ENCODE results near the gene POFUT2.

Gene POFUT2

GRCh38 chr21:45285266-45285931 is 2.3 kb downstream of the POFUT2 start:
- in situ Hi-C loops (cut with MboI; ENCODE audit: low sequenced_read_pairs): loop anchor here (25.0 kb wide), 1 partner anchor 527 kb away; no protein-coding TSS in a partner anchor

DNA sequence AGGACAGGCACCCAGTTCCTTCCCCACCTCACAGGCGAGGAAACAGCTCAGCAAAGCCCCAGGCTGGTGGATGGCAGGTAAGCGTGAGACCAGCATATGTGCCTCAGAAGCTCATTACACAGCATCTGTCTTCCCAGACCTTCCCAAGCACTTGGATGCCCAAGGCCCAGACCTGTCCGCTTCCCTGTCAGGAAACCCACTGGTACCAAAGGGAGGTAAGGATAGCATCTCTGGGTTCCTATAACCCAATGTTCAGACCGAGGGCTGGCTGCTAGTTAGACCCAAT is 3.3 kb downstream of the POFUT2 start:
- in situ Hi-C loops (cut with MboI; ENCODE audit: low sequenced_read_pairs): loop anchor here (25.0 kb wide), 1 partner anchor 528 kb away; no protein-coding TSS in a partner anchor

DNA sequence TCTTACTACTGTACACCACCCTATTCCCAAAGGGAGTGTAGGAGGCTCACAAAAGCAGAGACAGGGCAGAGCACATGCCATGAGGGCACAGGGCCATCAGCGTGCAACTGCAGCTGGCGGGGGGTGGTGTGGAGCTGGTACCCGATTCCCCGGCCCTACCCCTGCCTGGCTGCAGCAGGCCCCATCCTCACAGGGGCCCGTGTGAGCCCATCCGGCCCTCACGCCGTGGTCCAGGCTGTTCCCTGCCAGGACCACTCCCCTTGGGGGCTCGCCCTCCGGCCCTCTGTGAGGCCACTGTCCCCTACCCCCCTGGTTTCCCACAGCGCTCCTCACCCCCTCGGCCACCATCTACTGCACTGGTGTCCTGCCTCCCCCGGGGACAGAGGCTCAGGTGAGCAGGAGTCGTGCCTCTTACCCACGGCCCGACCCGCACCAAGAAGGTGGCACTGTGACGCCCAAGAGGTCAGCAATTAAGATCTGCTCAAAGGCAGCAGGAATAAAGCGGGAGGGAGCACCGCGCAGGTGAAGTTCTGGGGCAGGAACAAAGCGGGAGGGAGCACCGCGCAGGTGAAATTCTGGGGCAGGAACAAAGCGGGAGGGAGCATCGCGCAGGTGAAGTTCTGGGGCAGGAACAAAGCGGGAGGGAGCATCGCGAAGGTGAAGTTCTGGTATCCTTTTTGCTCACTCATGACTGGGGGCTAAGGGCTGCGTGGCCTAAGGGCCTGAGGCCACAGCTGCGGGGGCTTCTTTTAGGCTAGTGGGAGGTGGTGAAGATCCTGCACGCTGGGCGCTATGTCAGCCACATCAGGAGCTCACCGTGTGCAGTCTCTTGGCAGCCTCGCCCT is 3.9 kb downstream of the POFUT2 start:
- in situ Hi-C loops (cut with MboI; ENCODE audit: low sequenced_read_pairs): loop anchor here (25.0 kb wide), 1 partner anchor 528 kb away; no protein-coding TSS in a partner anchor

- in situ Hi-C loops (cut with MboI; ENCODE audit: low sequenced_read_pairs): loop anchor here (25.0 kb wide), 1 partner anchor 529 kb away; no protein-coding TSS in a partner anchor
These were observed 4.6 kb downstream of the POFUT2 start for GRCh38 chr21:45283035-45283610.

DNA sequence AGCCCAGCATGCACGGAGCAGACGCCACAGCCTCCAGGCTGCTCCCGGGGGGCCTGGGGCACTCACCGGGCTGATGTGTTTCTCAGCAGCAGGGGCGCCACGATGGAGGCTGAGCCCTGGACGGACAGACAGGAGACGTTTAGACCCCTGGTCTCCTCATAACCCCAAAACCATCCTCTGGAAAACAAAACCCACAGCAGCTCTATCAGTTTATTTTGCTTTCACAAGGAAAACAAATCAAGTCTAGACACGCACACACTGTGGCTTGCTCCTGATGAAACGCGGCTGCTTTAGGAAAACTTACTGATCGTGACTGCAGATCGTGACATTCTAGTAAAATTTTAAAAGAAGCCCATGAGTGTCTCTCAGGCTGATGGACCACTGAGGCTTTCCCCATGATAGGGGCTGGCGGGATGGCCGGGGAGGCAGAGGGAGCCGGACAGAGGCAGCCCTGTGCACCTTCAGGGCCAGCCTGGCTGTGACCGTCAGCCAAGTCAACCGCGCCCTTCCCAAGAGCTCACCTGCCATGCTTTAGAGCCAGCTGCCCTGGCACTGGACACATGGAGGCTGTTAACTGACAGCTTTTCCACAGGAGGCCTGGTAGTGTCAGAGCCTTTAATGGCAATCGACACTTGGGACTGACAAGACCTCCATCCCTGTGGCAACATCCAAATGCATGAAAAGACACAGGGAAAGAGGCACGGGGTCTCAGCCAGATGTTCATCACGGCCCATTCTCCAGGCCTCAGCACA is 5.2 kb downstream of the POFUT2 start:
- in situ Hi-C loops (cut with MboI; ENCODE audit: low sequenced_read_pairs): loop anchor here (25.0 kb wide), 1 partner anchor 530 kb away; no protein-coding TSS in a partner anchor

DNA sequence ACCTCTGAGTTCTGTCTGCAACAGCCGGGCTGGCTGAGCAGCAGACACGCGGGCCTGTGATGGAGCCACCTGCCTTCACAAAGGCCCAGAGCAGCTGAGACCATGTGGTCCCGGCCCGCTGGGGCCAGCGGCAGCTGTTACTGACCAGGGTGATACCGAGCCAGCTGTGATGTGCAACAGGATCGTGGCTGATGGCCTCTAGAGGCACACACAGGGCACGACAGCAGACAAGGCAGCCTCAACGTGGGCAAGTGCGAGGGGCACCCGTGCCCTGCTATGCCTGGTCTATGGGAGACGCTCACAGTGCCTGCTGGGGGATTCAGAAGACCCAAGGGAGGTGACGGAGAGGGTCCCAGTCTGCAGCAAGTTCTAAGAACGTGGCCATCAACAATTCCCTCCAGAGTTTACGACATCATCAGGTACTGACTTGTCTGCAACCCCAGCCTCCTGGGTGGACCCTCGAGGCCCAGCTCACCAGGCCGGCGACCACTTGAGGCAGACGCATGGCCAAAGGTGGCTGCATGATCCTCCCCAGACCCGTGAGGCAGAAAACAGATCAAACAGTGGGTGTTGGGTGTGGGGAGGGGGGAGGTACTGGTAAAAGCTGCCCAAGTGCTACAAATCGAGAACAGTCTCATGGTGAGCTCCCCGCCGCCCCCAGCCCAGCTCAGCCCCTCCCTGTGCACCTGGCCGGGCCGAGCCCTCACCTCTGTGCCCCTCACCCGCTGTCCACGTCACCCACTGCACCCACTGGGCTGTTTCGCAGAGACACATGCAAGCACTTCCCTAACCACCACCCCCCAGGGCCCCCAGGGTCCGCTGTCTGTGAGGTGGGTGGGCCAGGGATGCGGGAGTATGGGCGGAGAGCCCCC is 6.0 kb downstream of the POFUT2 start:
- in situ Hi-C loops (cut with MboI; ENCODE audit: low sequenced_read_pairs): loop anchor here (25.0 kb wide), 1 partner anchor 531 kb away; no protein-coding TSS in a partner anchor

DNA sequence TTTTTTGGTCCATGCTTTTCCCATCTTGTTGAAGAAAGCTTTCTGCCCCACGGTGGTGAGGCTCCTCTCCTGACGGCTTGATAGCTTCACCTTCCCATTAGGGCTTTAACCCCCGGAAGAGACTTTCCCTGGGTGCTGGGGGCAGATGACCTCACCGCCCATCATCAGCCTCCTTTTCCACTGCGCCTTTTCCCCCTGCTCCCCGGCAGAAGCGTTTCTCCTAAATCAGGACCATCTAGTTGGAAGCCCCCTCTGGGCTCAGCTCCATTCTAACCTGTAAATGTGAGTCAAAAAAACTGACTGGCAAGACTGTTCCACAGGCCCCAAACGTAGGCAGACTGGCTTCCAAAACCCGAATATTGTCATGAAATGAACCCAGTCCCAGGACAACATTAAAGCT is 6.7 kb downstream of the POFUT2 start:
- in situ Hi-C loops (cut with MboI; ENCODE audit: low sequenced_read_pairs): loop anchor here (25.0 kb wide), 1 partner anchor 531 kb away; no protein-coding TSS in a partner anchor

DNA sequence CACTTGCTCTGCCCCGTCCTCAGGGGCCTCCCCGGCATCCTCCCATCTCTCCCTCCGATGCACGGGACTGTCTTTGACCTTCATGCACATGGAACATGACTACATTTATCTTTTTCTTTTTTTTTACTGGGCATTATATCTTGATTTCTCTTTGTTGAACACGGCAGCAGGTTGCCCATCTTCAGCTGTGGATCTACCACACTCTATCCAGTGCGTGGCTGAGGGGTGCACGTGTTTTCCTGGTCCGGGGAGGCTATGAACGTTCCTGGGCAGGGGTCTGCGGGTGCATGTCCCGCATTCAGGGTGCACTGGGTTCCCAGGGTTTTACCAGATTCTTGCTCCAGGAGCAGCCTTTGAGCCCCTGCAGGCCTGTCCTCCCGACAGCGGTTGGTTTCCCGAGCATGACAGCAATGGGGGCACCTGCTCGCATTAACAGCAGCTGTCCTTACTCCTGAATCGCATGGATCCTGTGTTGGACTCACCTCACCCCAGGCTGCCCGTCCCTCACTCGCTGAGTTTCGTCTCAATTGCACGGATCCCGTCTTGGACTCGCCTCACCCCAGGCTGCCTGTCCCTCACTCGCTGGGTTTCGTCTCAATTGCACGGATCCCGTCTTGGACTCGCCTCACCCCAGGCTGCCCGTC is 7.4 kb downstream of the POFUT2 start:
- in situ Hi-C loops (cut with MboI; ENCODE audit: low sequenced_read_pairs): loop anchor here (25.0 kb wide), 1 partner anchor 532 kb away; no protein-coding TSS in a partner anchor

DNA sequence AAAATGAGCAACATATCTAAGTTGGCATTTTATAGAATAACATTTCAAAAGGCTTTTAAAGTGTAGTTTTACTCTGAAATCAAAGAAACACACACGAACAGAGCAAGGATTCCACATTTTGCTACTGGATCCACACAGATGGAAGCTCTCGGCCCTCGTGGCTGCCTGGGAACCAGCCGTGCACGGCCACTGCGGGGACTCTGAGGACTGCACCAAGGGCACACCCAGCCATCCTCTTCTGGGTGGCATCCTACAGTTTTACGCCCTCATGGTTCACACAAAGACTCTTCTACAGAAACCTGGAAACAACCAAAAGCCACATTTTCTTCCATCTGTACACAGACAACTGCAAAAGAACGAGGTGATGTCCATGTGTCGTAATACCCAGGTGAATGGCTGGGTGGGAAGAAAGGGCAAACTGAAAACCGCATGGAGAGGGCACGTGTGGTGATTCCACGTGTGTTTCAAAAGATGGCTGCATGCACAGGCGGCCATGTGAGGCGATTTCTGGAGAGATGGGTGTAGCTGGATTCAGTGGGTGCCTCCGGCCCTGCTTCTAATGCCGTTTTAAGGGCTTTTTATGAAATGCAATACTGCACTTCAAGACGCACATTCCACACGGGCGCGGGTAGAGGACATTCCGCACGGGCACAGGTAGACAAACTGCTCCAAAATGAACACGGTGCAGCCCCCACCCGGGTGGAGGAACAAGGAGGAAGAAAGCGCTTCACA is 8.1 kb downstream of the POFUT2 start:
- in situ Hi-C loops (cut with MboI; ENCODE audit: low sequenced_read_pairs): loop anchor here (25.0 kb wide), 1 partner anchor 533 kb away; no protein-coding TSS in a partner anchor

- in situ Hi-C loops (cut with MboI; ENCODE audit: low sequenced_read_pairs): loop anchor here (25.0 kb wide), 1 partner anchor 534 kb away; no protein-coding TSS in a partner anchor
These were observed 9.4 kb downstream of the POFUT2 start for GRCh38 chr21:45278156-45278911.

GRCh38 chr21:45277101-45278045 is 10.3 kb downstream of the POFUT2 start:
- in situ Hi-C loops (cut with MboI; ENCODE audit: low sequenced_read_pairs): loop anchor here (25.0 kb wide), 1 partner anchor 535 kb away; no protein-coding TSS in a partner anchor

DNA sequence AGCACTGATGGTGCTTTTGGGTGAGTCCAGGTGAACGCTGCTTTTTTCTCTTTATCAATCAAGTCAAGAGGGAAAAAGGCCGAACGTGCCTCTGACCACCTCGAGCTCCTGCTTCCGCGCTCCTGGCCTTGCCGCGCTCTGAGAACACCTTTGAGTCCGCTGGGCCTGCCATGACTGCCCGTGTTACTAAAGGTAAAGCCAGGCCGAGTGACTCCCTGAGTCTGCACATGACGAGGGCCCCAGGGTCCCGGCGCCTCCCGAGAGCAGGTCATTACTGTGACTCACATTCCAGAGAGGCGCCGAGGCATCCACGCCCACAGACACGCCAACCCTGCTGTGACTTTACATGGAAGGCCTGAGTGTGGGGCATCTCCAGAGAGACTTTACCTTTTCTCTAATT is 11.1 kb downstream of the POFUT2 start:
- in situ Hi-C loops (cut with MboI; ENCODE audit: low sequenced_read_pairs): loop anchor here (25.0 kb wide), 1 partner anchor 536 kb away; no protein-coding TSS in a partner anchor

GRCh38 chr21:45270306-45270821 is 17.3 kb downstream of the POFUT2 start:
- in situ Hi-C loops (cut with MboI; ENCODE audit: low sequenced_read_pairs): no loop called here

- in situ Hi-C loops (cut with MboI; ENCODE audit: low sequenced_read_pairs): no loop called here
These were observed 17.8 kb downstream of the POFUT2 start for GRCh38 chr21:45269861-45270260.

DNA sequence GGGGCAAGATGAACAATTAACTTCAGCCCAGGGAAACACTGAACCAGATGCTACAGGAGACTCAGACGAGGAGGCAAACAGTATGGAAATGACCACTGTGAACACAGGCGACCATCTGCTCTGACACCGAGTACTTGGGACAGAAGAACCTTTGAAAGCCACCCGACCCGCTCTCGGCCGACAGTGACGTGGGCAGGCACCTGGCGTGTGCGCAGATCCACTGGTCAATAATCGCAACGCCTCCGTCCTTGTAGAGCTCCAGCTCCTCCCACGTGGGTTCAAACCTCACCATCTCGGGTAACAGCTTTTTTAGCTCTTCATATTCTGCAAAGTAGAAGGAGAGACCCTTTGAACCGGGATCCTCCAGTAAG is 20.3 kb downstream of the POFUT2 start:
- in situ Hi-C loops (cut with MboI; ENCODE audit: low sequenced_read_pairs): no loop called here

All from HL-60/S4 treated with phorbol 12-myristate 13-acetate at 8.2 ng/mL for 4 days and 3 days (cell line).